GM13977 (cell line): ENCODE data around the gene CFAP43.
A peak's percentile ranks its signal among the peaks of the same experiment; 100 is the strongest.

Source experiments
- DNase-seq: peaks from one replicate; pipeline ENCODE4 v3.0.0; 2012; ENCODE audit warnings: low spot score
- in situ Hi-C: fragments of 300-500 bp; cut with MboI; formaldehyde crosslinking; loops from one replicate; pipeline ENCODE4 v1.12.0; 2022; ENCODE audit warnings: low sequenced_read_pairs, low pct_unique_long_range_greater_than_20kb, mixed read lengths, inconsistent platforms; ENCODE audit not compliant: unreplicated experiment
- TF ChIP-seq, protein P1 (sequence below): IDR thresholded peaks from 2 replicates; pipeline ENCODE4 v1.5.1; 2012; ENCODE audit warnings: mild to moderate bottlenecking, control low read depth; ENCODE audit not compliant: insufficient read depth; ENCODE audit errors: extremely low read depth, missing control alignments

The CFAP43 gene

DNA sequence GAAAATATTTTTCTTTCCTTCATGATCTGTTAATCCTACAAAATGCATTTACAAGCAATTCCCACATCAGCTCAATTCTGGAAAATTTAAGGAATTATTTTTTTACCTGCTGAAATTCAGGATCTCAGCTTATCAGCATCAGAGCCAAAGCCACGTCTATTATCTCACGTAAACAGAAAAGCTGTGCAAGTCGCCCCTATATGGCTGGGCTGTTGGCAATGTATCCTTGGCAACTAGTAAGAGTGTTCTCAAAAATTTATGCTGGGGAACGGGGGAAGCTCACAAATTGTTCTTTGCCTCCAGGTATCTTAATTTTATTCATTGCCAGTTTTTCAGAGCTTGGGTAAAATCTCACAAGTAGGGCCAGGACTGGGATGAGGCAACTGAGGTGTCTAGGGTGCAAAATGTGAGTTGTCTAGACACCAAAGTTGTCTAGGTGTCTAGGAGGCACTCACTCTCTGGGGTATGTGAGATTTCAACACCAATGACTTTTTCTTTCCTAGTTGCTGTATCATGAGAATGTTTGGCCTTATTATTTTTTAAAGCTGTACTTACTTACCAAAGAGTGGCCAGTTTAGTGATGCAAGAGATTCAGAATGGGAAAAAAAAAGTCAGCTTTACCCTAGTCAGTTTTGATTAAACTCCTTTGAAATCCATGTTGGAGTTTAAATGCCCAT lies 41.9 kb upstream of the CFAP43 start:
- in situ Hi-C loops = no loop called here
- TF ChIP-seq, protein P1, sequence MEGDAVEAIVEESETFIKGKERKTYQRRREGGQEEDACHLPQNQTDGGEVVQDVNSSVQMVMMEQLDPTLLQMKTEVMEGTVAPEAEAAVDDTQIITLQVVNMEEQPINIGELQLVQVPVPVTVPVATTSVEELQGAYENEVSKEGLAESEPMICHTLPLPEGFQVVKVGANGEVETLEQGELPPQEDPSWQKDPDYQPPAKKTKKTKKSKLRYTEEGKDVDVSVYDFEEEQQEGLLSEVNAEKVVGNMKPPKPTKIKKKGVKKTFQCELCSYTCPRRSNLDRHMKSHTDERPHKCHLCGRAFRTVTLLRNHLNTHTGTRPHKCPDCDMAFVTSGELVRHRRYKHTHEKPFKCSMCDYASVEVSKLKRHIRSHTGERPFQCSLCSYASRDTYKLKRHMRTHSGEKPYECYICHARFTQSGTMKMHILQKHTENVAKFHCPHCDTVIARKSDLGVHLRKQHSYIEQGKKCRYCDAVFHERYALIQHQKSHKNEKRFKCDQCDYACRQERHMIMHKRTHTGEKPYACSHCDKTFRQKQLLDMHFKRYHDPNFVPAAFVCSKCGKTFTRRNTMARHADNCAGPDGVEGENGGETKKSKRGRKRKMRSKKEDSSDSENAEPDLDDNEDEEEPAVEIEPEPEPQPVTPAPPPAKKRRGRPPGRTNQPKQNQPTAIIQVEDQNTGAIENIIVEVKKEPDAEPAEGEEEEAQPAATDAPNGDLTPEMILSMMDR = no peak
- DNase-seq = no peak

DNA sequence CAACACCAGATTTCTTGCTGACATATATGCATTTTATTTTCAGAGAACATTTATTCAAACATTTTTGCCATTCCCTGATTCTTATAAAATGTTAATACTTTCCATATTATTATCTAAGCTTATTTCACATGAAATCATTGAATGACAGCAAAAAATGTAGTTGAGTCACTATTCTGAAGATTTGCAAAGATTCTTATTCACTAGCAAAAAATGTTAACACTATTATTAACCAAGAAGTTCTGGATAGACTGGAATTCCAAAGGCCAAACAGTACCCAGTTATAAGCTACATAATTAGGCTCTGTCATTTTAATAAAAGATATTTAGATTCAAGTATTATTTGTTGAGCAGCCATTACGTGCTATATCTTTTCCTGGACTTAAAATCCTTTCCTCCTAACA lies 41.1 kb upstream of the CFAP43 start:
- DNase-seq = no peak
- in situ Hi-C loops = no loop called here
- TF ChIP-seq, protein P1 = no peak

DNA sequence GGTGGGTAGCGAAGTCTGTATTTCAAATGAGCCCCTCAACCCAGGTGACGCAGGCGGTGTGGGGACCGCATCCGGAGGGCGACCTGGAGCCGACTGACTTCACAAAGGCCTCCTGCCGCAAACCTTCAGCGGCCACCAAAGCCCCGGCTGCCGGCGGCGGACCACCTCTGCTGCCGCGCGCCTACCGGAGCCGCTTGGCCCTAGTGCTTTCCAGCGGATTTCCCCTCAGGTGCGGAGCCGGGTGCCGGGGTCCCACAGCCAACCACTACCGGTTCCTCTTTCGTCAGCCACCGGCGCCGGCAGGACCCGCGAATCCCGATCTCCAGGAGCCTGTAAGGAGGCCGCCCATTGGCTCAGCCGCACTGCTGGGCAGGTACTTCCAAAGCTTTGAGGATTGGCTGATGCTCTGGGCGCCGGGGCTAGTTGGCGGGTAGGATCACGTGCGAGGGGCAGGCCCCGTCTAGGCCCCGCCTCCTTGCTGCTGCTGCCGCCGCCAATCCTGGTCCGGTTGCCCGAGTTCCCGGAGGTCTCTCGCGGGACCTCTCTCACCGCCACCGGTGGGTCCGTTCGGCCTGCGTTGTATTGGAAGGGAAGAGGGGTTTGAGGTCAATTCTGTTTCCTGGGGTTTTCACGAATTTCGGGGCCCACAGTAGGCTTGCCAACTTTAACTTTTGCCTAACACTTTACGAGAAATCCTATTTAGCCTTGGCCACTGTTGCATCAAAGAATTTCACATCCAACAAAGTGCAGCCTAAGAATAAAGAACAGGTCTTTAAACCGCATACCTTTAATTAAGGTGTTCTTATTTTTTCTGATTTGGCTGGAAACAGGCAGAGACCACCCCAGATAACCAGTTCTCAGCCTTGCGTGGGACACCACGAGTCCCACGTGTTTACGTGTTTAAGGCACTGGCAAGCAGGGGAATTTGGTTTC lies 36.8 kb upstream of the CFAP43 start, which contains the start of gene GSTO2:
TSS of gene GSTO2 (plus strand) at position 472 of the 933 bp plus-strand sequence. CDS start 5,732 bp downstream, outside the sequence.
- TF ChIP-seq, protein P1 = no peak
- peak; percentile 99 for DNase-seq
- in situ Hi-C loops = no loop called here

DNA sequence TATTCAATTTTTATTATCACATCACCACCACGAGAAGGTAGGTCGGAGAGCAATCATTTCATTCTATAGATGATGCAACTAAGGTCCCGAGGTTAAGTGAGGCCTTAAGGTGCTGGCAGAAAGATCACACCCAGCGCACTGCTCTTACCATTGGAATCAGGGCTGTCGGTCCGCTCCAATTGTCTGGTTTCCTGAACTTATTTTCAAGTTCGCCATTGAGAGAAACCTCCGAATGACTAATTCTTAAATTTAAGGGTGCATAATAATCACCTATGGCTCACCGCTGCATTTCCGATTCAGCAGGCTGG lies 36.2 kb upstream of the CFAP43 start:
- in situ Hi-C loops = no loop called here
- DNase-seq = no peak
- TF ChIP-seq, protein P1 = no peak

DNA sequence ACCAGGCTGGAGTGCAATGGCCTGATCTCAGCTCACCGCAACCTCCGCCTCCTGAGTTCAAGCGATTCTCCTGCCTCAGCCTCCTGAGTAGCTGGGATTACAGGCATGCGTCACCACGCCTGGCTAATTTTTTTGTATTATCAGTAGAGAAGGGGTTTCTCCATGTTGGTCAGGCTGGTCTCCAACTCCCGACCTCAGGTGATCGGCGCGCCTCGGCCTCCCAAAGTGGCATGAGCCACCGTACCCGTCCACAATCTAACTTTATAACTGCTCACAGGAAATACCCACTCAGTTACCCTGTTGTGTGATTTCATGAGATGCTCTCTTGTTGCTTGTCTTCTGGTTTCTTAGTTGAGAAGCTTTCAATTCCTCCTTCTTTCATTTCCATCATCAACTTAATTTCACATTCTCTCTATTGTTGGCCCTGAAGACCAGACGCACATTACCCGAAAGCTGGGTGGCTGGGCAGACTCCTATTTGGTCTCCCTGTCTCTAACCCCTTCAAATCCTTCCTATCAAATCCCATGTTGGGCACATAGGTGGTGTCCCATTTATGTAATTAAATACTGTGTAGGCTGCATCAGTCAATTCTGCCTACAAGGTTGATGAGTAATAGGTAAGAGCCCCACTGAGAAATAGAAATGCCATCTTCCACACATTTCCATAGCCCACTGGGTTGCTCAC lies 35.7 kb upstream of the CFAP43 start:
- TF ChIP-seq, protein P1 = no peak
- in situ Hi-C loops = no loop called here
- DNase-seq = no peak

DNA sequence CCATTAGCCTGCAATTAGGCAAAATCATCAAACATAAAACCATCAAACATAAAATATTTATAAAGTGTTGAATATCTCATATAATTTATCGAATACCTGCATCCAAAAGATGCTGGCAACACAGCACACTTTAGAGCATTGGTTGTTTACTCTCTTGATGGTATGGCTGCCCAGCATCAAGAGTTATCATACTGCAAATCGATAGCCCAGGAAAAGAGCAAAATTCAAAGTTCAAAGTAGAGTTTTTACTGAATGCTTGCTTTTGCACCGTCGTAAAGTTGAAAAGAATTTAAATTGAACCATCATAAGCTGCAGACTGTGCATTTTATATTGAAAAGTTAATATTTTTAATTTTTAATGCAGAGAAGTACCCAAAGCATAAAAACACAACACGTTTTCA lies 32.6 kb upstream of the CFAP43 start:
- DNase-seq = no peak
- TF ChIP-seq, protein P1 = no peak
- in situ Hi-C loops = no loop called here
